HG02884 (cell line): Measurements from ENCODE around the gene MAPRE3.
"Not testable (repeated sequence)": the region's sequence is repeated elsewhere in the genome, so short reads cannot be mapped to it uniquely, and the experiment has no call there.

Experiments used
- ATAC-seq: cut with Tn5 transposase; IDR thresholded peaks from one replicate; pipeline ENCODE4 v1.9.1; 2021; ENCODE audit warnings: mild to moderate bottlenecking, moderate library complexity; ENCODE audit not compliant: unreplicated experiment

Gene MAPRE3

GRCh38 chr2:26970244-26970927 lies at the start of gene MAPRE3:
MAPRE3 (plus strand) TSS chr2:26970637; CDS start chr2:27022219, 51,582 bp downstream.
- ATAC-seq = no peak

- ATAC-seq = no peak
Observed at GRCh38 chr2:26921323-26921722, 49.1 kb upstream of the MAPRE3 start.

GRCh38 chr2:26922405-26923188 lies 47.8 kb upstream of the MAPRE3 start:
- no peak for ATAC-seq

GRCh38 chr2:26923189-26923466 lies 47.3 kb upstream of the MAPRE3 start:
- ATAC-seq = not testable (repeated sequence)

- ATAC-seq = no peak
Observed at GRCh38 chr2:26924731-26925099, 45.7 kb upstream of the MAPRE3 start.

GRCh38 chr2:26925100-26925791 lies 45.2 kb upstream of the MAPRE3 start:
- ATAC-seq = no peak

GRCh38 chr2:26927221-26927620 lies 43.2 kb upstream of the MAPRE3 start:
- ATAC-seq = no peak

GRCh38 chr2:26932974-26933373 lies 37.5 kb upstream of the MAPRE3 start:
- ATAC-seq = no peak

- ATAC-seq = no peak
Observed at GRCh38 chr2:26933431-26934334, 36.8 kb upstream of the MAPRE3 start.

- ATAC-seq = no peak
Observed at GRCh38 chr2:26934335-26934724, 36.1 kb upstream of the MAPRE3 start.

GRCh38 chr2:26934985-26935384 lies 35.5 kb upstream of the MAPRE3 start:
- ATAC-seq = no peak

- no peak for ATAC-seq
Observed at GRCh38 chr2:26936855-26937254, 33.6 kb upstream of the MAPRE3 start.

GRCh38 chr2:26938399-26939118 lies 31.9 kb upstream of the MAPRE3 start:
- ATAC-seq = no peak

GRCh38 chr2:26940001-26940400 lies 30.4 kb upstream of the MAPRE3 start:
- ATAC-seq = no peak

GRCh38 chr2:26941486-26941885 lies 29.0 kb upstream of the MAPRE3 start:
- no peak for ATAC-seq

GRCh38 chr2:26942543-26943295 lies 27.7 kb upstream of the MAPRE3 start:
- ATAC-seq = no peak

- ATAC-seq = no peak
Observed at GRCh38 chr2:26945991-26946750, 24.3 kb upstream of the MAPRE3 start.

- no peak for ATAC-seq
Observed at GRCh38 chr2:26946841-26947784, 23.3 kb upstream of the MAPRE3 start.
